HG03135 (cell line): ENCODE results near the gene MRPL58.

Experiments used
- ATAC-seq: cut with Tn5 transposase; IDR thresholded peaks from one replicate; pipeline ENCODE4 v1.9.1; 2021; ENCODE audit warnings: mild to moderate bottlenecking, moderate library complexity; ENCODE audit not compliant: unreplicated experiment

The MRPL58 gene

DNA sequence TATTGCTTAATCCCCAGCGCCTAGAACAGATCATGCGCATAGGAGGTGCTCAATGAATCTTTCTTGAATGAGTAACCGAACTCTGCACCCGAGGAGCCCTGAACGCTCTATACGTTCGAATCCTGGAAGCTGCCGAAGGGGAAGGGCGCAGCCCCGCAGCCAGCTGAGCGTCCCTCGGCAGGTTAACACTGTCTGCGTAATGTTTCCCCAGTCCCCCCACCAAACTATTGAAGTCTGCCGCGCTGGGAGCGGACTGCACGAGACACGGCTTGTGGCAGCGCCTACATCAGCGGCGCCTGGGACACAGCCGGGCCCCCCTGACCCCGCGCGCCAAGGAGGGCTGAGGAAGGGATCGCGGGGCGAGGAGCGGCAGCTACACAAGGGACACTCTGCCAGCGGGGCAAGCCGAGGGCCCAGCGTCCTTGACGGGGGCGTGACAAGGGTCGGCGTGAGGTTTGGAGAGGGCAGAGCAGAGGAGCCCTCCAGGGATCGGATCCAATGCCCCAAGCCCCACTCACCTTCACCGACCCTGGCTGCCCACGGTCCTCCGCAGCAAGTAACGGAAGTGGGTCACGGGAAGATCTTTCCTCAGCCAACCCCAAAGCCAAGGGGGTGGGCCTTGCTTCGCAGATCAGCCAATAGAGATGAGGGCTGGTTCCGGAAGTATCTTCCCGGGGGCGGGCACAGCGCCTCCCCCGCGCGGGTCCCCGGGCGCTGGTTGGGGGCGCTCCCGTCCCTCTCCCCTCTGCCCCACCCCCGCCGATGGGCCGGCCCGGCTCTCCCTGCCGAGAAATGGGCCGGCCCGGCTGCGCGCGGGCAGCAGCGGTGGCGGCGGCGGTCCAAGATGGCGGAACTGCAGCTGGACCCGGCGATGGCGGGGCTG is 34.2 kb downstream of the MRPL58 start, which contains the start of the genes ATP5PD and KCTD2:
TSS of gene ATP5PD (minus strand) at position 563 of the 883 bp plus-strand sequence. CDS start 4,319 bp downstream, outside the sequence.
TSS of gene KCTD2 (plus strand) at position 819 of the 883 bp plus-strand sequence. CDS start at position 845, 26 bp downstream.
- ATAC-seq = peak; percentile 96

DNA sequence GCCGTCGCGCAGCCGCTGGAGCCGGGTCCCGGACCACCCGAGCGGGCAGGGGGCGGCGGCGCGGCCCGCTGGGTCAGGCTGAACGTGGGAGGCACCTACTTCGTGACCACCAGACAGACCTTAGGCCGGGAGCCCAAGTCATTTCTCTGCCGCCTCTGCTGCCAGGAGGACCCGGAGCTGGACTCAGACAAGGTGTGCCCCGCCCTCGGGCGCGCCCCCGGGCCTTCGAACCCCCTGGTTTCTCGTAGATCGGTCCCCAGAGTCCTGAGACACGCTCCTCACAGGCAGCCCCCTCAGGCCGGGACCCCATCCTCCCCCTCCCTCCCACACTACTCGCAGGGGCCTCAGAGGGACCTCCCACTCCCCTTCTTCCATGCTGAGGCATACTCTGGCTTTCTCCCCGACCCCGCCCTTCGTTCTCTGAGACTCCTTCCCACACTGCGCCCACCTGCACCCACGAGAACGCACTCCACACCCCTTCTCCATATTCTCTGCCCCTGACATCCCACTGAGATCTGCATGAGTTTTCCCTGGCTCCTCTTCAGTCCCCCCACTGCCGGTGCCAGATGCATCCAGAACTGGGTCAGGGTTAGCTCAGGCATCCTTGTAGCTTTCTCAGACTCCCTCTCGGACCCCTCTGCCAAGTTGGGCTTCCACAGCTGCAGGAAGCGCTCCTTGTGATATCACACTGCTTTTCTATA is 35.1 kb downstream of the MRPL58 start:
- ATAC-seq = peak; percentile 15

DNA sequence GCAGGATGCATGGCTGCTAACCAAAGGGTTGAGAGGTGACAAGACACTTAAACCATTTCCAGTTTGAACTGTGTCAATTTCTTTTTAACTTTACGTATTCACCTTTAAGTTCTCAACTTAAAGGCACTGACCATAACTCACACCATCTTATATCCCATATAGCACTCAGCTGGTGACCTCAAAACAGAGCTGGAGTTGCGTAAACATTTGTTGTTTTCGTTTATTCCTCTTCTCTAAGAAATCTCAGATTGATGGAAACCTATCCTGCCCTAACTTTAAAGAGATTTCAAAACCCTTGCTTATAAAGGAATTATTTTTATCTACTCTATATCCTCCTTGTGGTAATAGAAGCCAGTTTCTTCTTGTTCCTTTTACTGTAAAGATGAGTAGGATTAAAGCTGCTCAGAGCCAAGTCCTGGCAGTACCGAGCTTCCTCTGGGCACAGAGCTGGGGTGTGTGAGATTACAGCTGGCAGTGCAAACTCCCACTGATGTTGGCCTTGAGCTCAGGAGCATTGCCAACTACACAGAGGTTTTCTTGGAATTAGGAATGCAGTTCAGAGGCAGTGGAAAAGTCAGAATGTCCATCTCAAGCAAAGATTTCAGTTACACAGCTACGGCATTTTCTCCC is 35.9 kb downstream of the MRPL58 start:
- no peak for ATAC-seq

DNA sequence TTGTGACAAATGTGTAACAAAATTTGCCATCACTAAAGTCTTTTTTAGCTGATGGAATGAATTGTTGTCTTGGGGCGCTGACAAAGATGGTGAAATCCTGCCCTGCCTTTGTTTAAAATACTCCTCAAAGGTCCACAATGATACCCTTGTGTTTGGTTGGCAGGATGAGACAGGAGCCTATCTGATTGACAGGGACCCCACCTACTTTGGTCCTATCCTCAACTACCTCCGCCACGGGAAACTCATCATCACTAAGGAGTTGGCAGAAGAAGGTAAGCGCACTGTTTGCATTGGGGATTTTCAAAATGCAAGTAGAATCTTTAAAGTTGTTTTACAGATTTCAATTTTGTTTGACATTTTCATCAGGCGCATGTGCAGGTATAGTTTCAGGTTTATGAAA is 36.6 kb downstream of the MRPL58 start:
- ATAC-seq = no peak

DNA sequence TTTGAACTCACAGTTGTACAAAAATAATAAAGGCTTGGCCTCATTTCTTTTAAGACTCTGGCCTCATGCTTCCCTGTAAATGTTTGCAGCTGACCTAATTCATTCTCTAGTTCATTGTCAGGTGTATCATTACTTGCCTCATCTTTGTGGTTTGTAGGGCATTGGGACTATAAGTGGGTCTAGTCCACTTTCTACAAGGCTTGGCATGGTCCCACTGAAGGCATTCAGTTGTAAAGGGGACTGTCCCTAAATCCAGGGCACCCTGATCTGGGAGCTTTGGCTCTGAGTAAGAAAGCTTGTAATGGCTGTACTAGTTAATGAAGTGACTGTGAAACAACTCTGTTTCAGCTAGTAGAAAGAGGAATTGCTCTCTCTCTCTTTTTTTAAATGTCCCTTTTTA is 37.2 kb downstream of the MRPL58 start:
- no peak for ATAC-seq

DNA sequence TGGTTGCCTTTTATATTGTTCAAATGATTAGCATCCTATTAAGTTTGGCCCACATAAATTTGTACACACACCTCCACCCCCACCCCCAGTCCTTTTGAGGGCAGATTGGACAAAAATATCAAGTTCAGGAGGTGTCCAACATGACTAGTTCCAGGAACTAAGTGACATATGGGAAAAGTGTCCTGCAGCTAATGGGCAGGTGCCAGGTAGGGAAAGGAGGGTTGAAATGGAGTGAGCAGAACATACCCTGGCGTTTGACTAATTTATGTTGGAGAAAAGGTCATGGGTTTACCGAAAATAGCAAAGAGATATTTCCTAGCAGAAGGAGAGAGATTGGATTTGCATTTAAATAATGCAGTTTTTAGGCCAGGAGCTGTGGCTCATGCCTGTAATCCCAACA is 39.5 kb downstream of the MRPL58 start:
- ATAC-seq = no peak

DNA sequence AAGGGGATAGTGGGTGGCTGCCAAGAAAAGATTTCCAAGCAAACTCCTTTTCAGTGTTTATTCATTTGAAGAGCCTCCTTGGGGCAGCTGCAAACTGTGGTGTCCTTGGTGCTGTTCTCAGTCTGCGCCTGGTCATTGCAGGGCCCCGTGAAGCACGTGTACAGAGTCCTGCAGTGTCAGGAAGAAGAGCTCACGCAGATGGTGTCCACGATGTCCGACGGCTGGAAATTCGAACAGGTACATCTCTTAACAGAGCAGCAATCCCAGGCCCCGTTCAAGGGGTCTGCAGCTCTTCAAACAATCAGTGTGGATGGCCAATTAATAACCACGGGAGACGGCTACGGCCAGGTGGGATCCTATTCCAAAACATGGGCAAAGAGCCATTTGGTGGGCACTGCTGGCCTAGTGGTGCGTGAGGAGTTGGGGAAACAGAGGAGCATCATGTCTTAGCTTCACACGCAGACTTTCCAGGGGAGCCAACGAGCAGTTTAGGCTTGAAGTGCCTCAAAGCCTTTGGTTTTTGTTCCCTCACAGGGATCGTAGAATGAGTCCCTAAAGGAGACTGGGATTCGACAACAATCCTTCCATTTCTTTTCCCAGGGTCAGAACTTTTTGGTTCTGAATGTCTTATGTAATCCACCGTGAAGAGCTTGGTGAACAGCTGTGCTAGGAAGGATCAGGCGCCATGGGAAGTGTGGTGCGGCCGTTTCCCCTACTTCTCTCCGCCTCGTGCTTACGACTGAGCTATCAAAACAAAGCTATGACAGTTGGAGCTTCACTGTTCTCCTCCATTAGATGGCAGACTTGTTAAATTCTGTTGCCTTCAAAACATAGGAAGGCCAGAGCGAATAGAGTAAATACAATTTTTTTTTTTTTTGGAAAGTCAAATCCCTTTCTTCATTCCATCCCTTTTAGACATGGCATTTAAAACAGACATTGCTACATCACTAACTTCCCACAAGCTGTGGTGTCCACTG is 47.2 kb downstream of the MRPL58 start:
- no peak for ATAC-seq

DNA sequence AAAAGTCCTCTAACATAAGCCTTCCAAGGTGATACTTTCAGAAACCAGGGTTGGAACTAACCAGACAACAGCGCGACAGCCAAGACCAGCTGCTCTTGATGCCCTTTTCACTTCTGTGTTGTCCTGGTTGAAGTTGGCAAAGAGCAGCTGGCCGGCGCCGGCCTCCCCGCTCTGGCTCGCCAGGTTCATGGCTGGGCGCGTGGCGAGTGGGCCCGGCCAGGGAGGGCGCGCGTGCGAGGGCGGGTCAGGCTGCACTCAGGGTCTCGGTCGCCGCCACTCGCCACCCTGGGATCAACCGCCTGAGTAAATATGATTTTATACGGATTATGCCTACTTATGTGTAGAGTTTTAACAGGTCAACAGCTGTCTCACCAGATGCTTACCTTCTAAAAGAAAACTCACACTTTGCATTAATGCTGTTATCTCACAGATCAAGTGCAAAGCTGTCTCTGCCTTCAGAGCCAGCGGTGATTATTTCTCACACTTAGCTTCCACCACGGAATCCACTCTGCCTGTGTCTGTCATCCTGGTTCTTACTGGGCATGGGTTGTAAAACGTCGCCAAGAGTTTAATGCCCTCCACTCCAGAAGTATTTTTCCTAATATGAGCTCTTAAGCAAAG is 48.1 kb downstream of the MRPL58 start:
- ATAC-seq = no peak

DNA sequence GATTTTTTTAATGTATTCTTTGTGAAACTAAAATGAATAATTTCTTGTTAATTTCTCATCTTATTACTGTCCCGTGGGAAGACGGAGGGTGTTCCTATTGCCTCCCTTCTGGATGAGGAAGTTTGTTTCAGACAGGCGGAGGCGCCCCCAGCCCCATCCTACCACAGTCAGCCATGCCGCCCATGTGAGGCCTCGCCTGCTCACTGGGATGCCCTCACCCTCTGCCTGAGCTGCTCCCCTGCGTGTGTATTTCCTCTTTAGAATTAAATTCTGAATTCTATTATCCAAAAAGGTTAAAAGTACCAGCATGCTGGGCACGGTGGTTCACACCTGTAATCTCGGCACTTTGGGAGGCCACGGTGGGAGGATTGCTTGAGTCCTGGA is 48.6 kb downstream of the MRPL58 start:
- ATAC-seq = no peak

DNA sequence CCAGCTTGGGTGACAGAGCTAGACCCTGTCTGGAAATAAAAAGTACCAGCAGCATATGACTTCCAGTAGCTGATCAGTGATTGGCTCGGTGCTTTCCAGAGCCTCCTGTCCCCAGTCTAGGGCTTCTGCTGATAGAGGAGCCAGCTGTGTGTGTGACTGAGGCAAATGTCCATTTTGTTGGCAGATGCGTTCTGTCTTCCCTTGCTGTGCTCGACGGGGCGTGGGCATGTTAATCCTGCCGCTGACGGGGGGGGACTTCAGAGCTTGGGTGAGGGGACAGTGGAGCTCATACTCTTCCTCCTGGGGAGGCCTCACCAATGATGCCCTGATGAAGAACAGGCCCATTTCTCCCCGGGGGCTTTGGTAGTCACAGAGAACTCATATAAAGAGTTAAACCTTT is 49.1 kb downstream of the MRPL58 start:
- ATAC-seq = no peak

DNA sequence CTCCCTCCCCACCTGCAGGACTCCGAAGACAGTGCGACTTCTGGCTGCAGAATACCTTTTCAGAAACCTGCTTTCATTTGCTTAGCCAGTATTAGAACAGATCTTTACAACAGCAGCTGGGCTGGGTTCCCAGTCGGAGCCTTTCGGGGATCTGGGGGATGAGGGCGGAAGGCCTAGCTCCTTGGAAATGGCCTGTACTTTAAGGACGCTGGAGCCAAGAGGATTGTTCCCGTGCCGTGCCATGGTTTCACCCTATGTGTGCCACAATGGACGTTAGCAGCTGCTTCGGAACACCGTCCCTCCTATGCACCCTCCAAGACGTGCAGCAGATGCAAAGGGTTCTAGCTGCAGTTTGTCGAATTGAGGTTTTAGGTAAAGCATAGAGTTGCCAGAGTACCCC is 50.7 kb downstream of the MRPL58 start:
- no peak for ATAC-seq

DNA sequence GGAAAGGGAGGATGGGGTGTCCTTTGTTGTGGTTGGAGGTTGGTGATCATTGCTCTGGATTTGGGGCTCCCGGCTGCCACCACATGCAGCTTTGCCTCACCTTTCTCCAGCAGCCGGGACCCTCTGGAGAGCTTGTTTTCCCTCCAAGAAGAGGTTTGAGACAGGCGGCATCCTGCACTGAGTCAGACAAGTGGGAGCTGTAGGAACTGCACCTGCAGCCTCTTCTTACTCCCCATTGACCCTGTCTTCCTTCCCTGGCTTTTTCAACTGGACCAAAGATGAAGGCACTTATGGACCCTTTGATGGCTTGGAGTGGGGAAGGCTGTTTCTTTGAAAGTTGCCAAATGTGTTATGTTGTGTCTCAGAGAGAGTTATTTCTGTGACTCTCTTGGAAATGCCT is 51.2 kb downstream of the MRPL58 start:
- no peak for ATAC-seq

DNA sequence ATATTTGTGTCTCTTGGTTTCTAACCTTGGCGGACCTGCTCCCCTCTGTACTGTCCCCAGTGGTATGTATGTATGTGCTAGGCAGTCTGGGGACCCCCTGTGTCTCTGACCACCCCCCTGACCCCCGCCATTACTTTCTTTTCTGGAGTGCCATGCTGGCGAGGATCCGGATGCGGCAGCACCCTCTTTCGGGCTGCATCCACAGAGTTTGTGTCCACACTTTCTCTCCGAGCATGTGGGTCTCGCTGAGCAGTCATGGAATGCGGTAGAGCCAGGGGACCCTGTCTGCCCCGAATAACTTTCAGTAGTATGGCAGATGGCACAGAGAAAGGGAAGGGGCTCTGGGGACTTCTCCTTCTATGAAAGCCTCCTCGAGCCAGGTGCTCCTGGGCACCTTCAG is 51.6 kb downstream of the MRPL58 start:
- ATAC-seq = no peak

DNA sequence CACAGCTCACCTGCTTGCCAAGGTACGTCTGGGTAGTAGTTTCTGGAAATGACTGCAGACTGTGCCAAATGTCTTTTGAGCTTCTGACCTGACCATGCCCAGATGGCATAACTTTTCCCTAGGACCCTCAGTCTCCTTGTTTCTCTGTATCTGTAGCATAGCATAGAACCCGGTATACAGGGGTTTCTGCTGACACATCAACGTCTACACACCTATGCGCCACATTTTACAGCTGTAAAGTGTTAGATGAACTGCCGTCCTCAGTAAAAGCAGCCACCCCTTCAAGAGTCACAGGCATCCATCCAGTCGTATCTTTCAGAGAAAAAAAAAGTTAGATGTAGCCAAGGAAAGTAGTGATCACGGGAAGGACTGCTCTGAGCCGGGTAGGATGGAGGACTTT is 52.0 kb downstream of the MRPL58 start:
- no peak for ATAC-seq

DNA sequence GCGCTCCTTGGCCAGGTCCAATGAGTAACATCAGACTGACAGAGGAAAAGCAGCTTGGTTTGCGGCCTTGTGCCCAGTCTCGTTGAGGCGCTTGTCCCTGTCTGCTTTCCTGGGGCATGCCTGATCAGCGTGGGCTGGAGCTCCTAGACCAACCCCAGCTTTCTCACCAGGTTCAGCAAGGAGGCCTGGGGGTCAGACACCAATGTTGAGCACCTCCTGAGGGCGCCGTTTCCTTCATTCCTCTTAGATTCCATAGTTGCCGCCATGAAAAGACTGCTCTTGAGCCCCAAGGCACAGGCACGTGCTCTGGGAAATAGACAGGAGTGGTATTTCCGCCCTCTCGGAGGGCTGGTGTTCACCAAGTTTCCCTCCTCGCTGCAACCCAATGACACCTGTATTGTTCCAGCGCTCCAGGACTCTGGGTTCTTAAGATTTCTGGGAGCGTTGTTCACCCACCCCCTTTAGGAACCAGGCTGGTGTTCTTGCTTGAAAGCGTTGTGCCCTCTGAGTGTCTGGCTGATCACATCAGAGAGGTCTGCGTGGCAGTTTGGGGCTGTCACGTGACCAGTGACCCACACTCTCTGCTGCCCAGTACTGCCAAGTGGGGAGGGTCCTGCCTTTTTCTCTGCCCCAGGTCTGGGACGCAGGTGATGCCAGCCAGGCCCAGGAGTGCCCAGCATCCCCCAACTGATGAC is 52.5 kb downstream of the MRPL58 start:
- ATAC-seq = no peak

DNA sequence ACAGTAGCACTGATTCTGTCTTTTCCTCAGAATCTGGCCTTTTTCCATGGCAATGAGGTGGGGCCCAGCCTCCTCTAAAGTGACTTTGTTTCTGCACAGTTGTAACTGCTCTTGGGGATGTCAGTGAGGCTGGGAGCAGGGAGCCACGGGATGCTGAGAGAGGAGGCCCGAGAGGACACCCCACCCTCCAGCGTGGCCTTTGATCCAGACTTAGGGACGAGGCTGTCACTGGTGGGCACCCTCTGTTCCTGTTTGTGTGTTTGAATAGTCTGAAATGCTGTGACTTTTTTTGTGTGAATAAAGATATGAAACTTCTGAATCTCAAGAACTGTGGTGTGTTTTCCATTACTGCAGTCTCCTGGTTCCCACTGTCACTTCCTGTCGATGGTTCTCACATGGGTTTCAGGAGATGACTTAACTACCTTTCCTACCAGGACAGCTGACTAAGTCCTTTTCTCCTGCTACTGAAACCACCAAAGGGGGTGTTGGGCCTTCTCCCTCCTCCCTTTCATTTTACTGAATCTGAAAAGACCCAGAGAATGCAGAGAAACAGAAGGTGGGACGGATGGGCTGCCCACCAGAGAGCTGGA is 53.2 kb downstream of the MRPL58 start:
- ATAC-seq = no peak

DNA sequence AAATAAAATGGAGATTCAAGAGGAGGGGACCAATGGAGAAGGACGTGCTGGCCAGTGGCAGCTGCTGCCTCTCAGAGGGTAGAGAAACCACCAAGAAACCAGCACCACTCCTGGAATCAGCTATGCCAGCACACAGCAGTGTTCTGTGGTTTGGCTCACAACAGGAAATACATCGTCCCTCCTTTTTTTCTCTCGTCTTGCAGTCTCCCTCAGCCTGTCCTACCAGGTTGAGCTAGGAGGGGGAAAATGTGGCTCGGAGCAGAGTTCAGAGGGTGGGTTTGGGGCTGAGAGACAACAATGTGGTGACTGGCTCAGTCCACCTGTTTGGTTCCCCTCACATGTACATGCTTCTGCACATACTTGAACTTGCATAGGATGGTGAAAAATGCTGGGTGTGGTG is 55.4 kb downstream of the MRPL58 start:
- no peak for ATAC-seq

DNA sequence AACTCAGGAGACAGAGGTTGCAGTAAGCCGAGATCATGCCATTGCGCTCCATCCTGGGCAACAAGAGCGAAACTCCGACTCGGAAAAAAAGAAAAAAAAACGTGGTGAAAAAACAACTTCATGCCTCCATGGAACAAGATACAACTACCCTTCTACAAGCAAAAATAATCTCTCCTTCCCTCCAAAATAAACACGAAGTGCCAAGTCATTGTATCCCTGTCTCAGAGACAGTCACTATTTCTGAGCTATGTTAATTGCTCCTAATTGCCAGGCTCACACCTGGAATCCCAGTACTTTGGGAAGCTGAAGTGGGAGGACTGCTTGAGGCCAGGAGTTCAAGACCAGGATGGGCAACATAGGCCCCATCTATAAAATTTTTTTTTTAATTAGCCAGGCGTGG is 56.3 kb downstream of the MRPL58 start:
- ATAC-seq = no peak

DNA sequence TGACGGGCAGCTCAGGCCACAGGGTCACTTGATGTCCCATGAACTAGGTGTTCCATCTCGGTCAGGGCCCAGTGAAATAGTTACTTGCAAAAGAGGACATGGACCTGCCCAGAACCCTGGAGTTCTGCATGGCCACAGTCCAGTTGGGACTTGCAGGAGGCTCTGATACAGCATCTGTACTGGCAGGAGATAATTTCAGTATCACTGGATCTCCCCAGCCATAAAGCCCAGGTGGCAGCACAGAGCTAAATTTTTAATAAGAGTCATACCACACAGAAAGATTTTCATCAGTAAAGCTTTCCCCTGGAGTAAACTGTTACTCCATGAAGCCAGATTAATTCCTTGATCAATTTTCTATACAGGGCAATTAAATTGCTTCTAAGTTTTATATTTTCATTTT is 57.3 kb downstream of the MRPL58 start:
- ATAC-seq = no peak
